HG03439 (cell line): ENCODE data around the gene KCNIP2.

Experiments used
- ATAC-seq: cut with Tn5 transposase; IDR thresholded peaks from one replicate; pipeline ENCODE4 v1.9.1; 2021; ENCODE audit warnings: mild to moderate bottlenecking, moderate library complexity; ENCODE audit not compliant: unreplicated experiment

The KCNIP2 gene

GRCh38 chr10:101783736-101784118, 59.9 kb downstream of the KCNIP2 start:
- no peak for ATAC-seq

GRCh38 chr10:101782811-101783735, 60.5 kb downstream of the KCNIP2 start, which contains the start of gene NPM3:
Gene NPM3, minus strand, starts transcription at chr10:101783446. Its CDS starts 56 bp downstream, at chr10:101783390.
- peak; percentile 41 for ATAC-seq

- no peak for ATAC-seq
These were observed 61.4 kb downstream of the KCNIP2 start for GRCh38 chr10:101781984-101782810.

GRCh38 chr10:101781655-101781983, 62.0 kb downstream of the KCNIP2 start:
- no peak for ATAC-seq

GRCh38 chr10:101780818-101781654, 62.6 kb downstream of the KCNIP2 start:
- no peak for ATAC-seq

- no peak for ATAC-seq
These were observed 63.3 kb downstream of the KCNIP2 start for GRCh38 chr10:101780187-101780817.

- ATAC-seq = peak; percentile 41
These were observed 63.9 kb downstream of the KCNIP2 start for GRCh38 chr10:101779544-101780186.

- no peak for ATAC-seq
These were observed 64.6 kb downstream of the KCNIP2 start for GRCh38 chr10:101778781-101779543.

GRCh38 chr10:101778151-101778780, 65.3 kb downstream of the KCNIP2 start:
- no peak for ATAC-seq

GRCh38 chr10:101777619-101778145, 65.9 kb downstream of the KCNIP2 start:
- ATAC-seq = no peak

- no peak for ATAC-seq
These were observed 67.3 kb downstream of the KCNIP2 start for GRCh38 chr10:101776161-101776817.
